Prostate gland (tissue), 2 donors: ENCODE results near the gene ATG5. TPM values are rescaled to one million over a fixed set of nuclear protein-coding genes. Genes with fewer than 3 reads are reported as not detected.

Source experiments
- DNase-seq: peaks from one replicate; pipeline ENCODE4 v3.0.0-alpha.2; 2019; ENCODE audit warnings: low spot score
- H3K27ac ChIP-seq, 2 donors: fragments of 200-600 bp; sonication (generic); 2 replicates each; pipeline ENCODE4 v1.5.1; 2017 to 2019
- H3K27me3 ChIP-seq: fragments of 200-600 bp; sonication (generic); replicated peaks from 2 replicates; pipeline ENCODE4 v1.5.1; 2019; ENCODE audit not compliant: insufficient read depth
- H3K36me3 ChIP-seq, 2 donors: fragments of 200-600 bp; sonication (generic); 1 replicate in 1 of 2; 2 replicates in 1 of 2; pipeline versions ENCODE4 v1.5.1 to v1.8.1; 2017 to 2019
- H3K4me1 ChIP-seq: fragments of 200-600 bp; sonication (generic); replicated peaks from 2 replicates; pipeline ENCODE4 v1.5.1; 2019
- H3K4me3 ChIP-seq, 2 donors: fragments of 200-600 bp; sonication (generic); 2 replicates each; pipeline ENCODE4 v1.5.1; 2017 to 2019
- H3K9me3 ChIP-seq: fragments of 200-600 bp; sonication (generic); 2 replicates; pipeline ENCODE4 v1.5.1; 2017
- CTCF ChIP-seq, 4 experiments: fragments of 200-600 bp in 2 of 4; fragments of 450-650 bp in 2 of 4; sonication (generic) in 2 of 4; IDR thresholded peaks; 1 replicate in 3 of 4; 2 replicates in 1 of 4; pipeline ENCODE4 v1.5.1; 2016 to 2019; ENCODE audit warnings: antibody characterized with exemption in 4 of 4, mild to moderate bottlenecking in 2 of 4, moderate library complexity in 2 of 4
- POLR2A ChIP-seq: fragments of 450-650 bp; IDR thresholded peaks from one replicate; pipeline ENCODE4 v1.6.1; 2016; ENCODE audit warnings: antibody characterized with exemption, mild to moderate bottlenecking
- POLR2AphosphoS5 ChIP-seq: sonication (generic); formaldehyde crosslinking; IDR thresholded peaks from one replicate; pipeline ENCODE4 v1.6.1; 2017; ENCODE audit warnings: antibody characterized with exemption
- WGBS: methylation state at CpG from one replicate; pipeline ENCODE4 v1.1.5; 2018; 5-methylcytosine and 5-hydroxymethylcytosine counted together
- intact Hi-C: fragments of 100-400 bp; cut with DNase I; formaldehyde crosslinking; loops from one replicate; pipeline ENCODE4 v1.14.2; 2022
- total RNA-seq, 2 donors: library from RNA; depleted of rRNA; stranded (reverse); fragments of >200 nt; gene quantifications; one replicate each; pipeline ENCODE4 v1.1.0, GENCODE V29; 2016

Gene ATG5
- total RNA-seq, 2 donors from 2014 or later: 31.9 to 34.3 TPM

GRCh38 chr6:106180208-106180607 is 145.4 kb downstream of the ATG5 start:
- WGBS: 85% methylated on average over 4 of the region's 4 CpGs

GRCh38 chr6:106178900-106179299 is 146.7 kb downstream of the ATG5 start:
- no peaks in the 10 kb centered on the region for H3K36me3 ChIP-seq
- no peak overlapping the region for H3K27ac ChIP-seq
- WGBS: 78% methylated on average over 3 of the region's 3 CpGs
- intact Hi-C loops: no loop called here
- no peaks in the 10 kb centered on the region for H3K27me3 ChIP-seq
- H3K4me1 ChIP-seq: no peaks in the 10 kb centered on the region
- no peak overlapping the region for H3K4me3 ChIP-seq
- DNase-seq: no peak
- H3K9me3 ChIP-seq: no peaks in the 10 kb centered on the region
- TF ChIP-seq POLR2AphosphoS5 (no peak), POLR2A (no peak), CTCF (IDR thresholded peaks at IDR 0.05) (no peak)

More at GRCh38 chr6:106180208-106180607, 145.4 kb downstream of the ATG5 start:
- no peaks in the 10 kb centered on the region for H3K27me3 ChIP-seq
- intact Hi-C loops: no loop called here
- no peaks in the 10 kb centered on the region for H3K9me3 ChIP-seq
- H3K36me3 ChIP-seq: no peaks in the 10 kb centered on the region
- H3K4me3 ChIP-seq: no peak overlapping the region
- TF ChIP-seq POLR2AphosphoS5 (no peak), CTCF (IDR thresholded peaks at IDR 0.05) (no peak), POLR2A (no peak)
- no peaks in the 10 kb centered on the region for H3K4me1 ChIP-seq
- H3K27ac ChIP-seq: no peak overlapping the region
- no peak for DNase-seq

GRCh38 chr6:106177786-106178185 is 147.8 kb downstream of the ATG5 start:
- no peaks in the 10 kb centered on the region for H3K27me3 ChIP-seq
- no peak overlapping the region for H3K4me3 ChIP-seq
- DNase-seq: no peak
- no peaks in the 10 kb centered on the region for H3K4me1 ChIP-seq
- intact Hi-C loops: no loop called here
- no peak for TF ChIP-seq CTCF (IDR thresholded peaks at IDR 0.05)
- TF ChIP-seq POLR2AphosphoS5: no peak
- TF ChIP-seq POLR2A: no peak
- no peak overlapping the region for H3K27ac ChIP-seq
- H3K9me3 ChIP-seq: no peaks in the 10 kb centered on the region
- WGBS: 45% methylated on average over 2 of the region's 2 CpGs
- H3K36me3 ChIP-seq: no peaks in the 10 kb centered on the region

GRCh38 chr6:106173124-106173879 is 152.3 kb downstream of the ATG5 start:
- no peak overlapping the region for H3K4me3 ChIP-seq
- no peak for DNase-seq
- H3K27me3 ChIP-seq: no peaks in the 10 kb centered on the region
- TF ChIP-seq POLR2A (no peak), POLR2AphosphoS5 (no peak), CTCF (IDR thresholded peaks at IDR 0.05) (no peak)
- H3K27ac ChIP-seq: no peak overlapping the region
- WGBS: 87% methylated on average over 2 of the region's 2 CpGs
- H3K36me3 ChIP-seq: no peaks in the 10 kb centered on the region
- no peaks in the 10 kb centered on the region for H3K4me1 ChIP-seq
- intact Hi-C loops: no loop called here
- H3K9me3 ChIP-seq: no peaks in the 10 kb centered on the region
